ENCODE data around the gene RRP8.

- TF ChIP-seq CTCF (IDR thresholded peaks at IDR 0.05 in 2 of 3, conservative IDR thresholded peaks at IDR 0.05 in 1 of 3; ENCODE audit: borderline replicate concordance in 1 of 3, insufficient read depth in 1 of 3, low read depth in 2 of 3, low read length in 2 of 3) = no peak
- TF ChIP-seq EZH2phosphoT487 (IDR thresholded peaks at IDR 0.05; ENCODE audit: borderline replicate concordance) = no peak
- TF ChIP-seq RAD21 (IDR thresholded peaks at IDR 0.05; ENCODE audit: low read depth) = no peak
- no peak for TF ChIP-seq FOSL1 (IDR thresholded peaks at IDR 0.05; ENCODE audit: low read depth)
- TF ChIP-seq MAX (IDR thresholded peaks at IDR 0.05) = no peak
- TF ChIP-seq POLR2AphosphoS5 (IDR thresholded peaks at IDR 0.05; ENCODE audit: low read depth, low read length) = no peak
- no peak for TF ChIP-seq POLR2A (IDR thresholded peaks at IDR 0.05; ENCODE audit: borderline replicate concordance, extremely low read depth, insufficient read depth, insufficient read length)
Observed at GRCh38 chr11:6629892-6630631, 26.6 kb upstream of the RRP8 start.

Measured in HCT116 (cell line).